ENCODE results near the gene TBC1D4.

DNA sequence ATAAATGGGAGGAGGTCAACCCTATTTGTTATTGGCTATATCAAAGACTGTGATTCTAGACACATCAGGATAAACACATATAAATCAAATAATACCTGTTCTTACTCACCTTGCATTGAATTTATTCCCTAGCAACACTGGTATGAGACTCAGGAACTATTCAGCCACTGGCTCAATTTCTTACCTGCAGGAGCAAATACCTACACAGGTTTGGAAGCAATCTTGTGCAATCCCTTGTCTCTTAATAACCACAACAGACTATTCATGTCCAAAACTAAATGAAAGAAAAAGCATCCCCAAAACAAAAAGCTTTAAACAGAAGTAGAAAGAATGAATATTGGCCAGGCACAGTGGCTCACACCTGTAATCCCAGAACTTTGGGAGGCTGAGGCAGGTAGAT, 55.5 kb downstream of the TBC1D4 start:
- TF ChIP-seq, protein P1, sequence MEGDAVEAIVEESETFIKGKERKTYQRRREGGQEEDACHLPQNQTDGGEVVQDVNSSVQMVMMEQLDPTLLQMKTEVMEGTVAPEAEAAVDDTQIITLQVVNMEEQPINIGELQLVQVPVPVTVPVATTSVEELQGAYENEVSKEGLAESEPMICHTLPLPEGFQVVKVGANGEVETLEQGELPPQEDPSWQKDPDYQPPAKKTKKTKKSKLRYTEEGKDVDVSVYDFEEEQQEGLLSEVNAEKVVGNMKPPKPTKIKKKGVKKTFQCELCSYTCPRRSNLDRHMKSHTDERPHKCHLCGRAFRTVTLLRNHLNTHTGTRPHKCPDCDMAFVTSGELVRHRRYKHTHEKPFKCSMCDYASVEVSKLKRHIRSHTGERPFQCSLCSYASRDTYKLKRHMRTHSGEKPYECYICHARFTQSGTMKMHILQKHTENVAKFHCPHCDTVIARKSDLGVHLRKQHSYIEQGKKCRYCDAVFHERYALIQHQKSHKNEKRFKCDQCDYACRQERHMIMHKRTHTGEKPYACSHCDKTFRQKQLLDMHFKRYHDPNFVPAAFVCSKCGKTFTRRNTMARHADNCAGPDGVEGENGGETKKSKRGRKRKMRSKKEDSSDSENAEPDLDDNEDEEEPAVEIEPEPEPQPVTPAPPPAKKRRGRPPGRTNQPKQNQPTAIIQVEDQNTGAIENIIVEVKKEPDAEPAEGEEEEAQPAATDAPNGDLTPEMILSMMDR (IDR thresholded peaks at IDR 0.05; ENCODE audit: poor library complexity, severe bottlenecking), result no peak
- TF ChIP-seq EP300 (conservative IDR thresholded peaks at IDR 0.05; ENCODE audit: poor library complexity, severe bottlenecking), result no peak
- TF ChIP-seq TAF1 (IDR thresholded peaks at IDR 0.05; ENCODE audit: low read depth), result no peak
- TF ChIP-seq RAD21 (conservative IDR thresholded peaks at IDR 0.05), result no peak
- no peak for TF ChIP-seq EZH2 (IDR thresholded peaks at IDR 0.05; ENCODE audit: borderline replicate concordance, insufficient read depth, low read length, poor library complexity, severe bottlenecking)
- TF ChIP-seq POLR2AphosphoS5 (IDR thresholded peaks at IDR 0.05), result no peak
- TF ChIP-seq SMC3 (conservative IDR thresholded peaks at IDR 0.05; ENCODE audit: poor library complexity), result no peak
- TF ChIP-seq MXI1 (conservative IDR thresholded peaks at IDR 0.05; ENCODE audit: poor library complexity, severe bottlenecking), result no peak
- TF ChIP-seq, protein P2, sequence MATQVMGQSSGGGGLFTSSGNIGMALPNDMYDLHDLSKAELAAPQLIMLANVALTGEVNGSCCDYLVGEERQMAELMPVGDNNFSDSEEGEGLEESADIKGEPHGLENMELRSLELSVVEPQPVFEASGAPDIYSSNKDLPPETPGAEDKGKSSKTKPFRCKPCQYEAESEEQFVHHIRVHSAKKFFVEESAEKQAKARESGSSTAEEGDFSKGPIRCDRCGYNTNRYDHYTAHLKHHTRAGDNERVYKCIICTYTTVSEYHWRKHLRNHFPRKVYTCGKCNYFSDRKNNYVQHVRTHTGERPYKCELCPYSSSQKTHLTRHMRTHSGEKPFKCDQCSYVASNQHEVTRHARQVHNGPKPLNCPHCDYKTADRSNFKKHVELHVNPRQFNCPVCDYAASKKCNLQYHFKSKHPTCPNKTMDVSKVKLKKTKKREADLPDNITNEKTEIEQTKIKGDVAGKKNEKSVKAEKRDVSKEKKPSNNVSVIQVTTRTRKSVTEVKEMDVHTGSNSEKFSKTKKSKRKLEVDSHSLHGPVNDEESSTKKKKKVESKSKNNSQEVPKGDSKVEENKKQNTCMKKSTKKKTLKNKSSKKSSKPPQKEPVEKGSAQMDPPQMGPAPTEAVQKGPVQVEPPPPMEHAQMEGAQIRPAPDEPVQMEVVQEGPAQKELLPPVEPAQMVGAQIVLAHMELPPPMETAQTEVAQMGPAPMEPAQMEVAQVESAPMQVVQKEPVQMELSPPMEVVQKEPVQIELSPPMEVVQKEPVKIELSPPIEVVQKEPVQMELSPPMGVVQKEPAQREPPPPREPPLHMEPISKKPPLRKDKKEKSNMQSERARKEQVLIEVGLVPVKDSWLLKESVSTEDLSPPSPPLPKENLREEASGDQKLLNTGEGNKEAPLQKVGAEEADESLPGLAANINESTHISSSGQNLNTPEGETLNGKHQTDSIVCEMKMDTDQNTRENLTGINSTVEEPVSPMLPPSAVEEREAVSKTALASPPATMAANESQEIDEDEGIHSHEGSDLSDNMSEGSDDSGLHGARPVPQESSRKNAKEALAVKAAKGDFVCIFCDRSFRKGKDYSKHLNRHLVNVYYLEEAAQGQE (IDR thresholded peaks at IDR 0.05; ENCODE audit: borderline replicate concordance), result no peak
